Subcutaneous abdominal adipose tissue (tissue), 5 donors: ENCODE measurements around the gene SKOR2.
A peak's percentile ranks its signal among the peaks of the same experiment; 100 is the strongest.
"Not testable (repeated sequence)": the region's sequence is repeated elsewhere in the genome, so short reads cannot be mapped to it uniquely, and the experiment has no call there.

Experiments used
- H3K27ac ChIP-seq: one replicate; pipeline ENCODE4 v1.7.0; 2013; ENCODE audit warnings: low read depth, mild to moderate bottlenecking, inconsistent platforms, low read length, moderate library complexity
- H3K27me3 ChIP-seq, 5 donors: one replicate each; pipeline ENCODE4 v1.7.0; 2013; ENCODE audit warnings: low read length in 5 of 5, inconsistent platforms in 1 of 5; ENCODE audit not compliant: control insufficient read depth in 5 of 5, insufficient read depth in 4 of 5
- H3K36me3 ChIP-seq, 5 donors: one replicate each; pipeline ENCODE4 v1.7.0; 2013; ENCODE audit warnings: low read length in 5 of 5; ENCODE audit not compliant: control insufficient read depth in 5 of 5, insufficient read depth in 5 of 5
- H3K4me1 ChIP-seq, 5 donors: one replicate each; pipeline ENCODE4 v1.7.0; 2013; ENCODE audit warnings: low read length in 5 of 5, mild to moderate bottlenecking in 3 of 5, moderate library complexity in 1 of 5; ENCODE audit not compliant: control insufficient read depth in 5 of 5, insufficient read depth in 5 of 5
- H3K4me3 ChIP-seq, 5 donors: one replicate each; pipeline ENCODE4 v1.7.0; 2013; ENCODE audit warnings: low read length in 5 of 5, low read depth in 1 of 5
- H3K9ac ChIP-seq, 5 donors: one replicate each; pipeline ENCODE4 v1.7.0; 2013; ENCODE audit warnings: low read length in 5 of 5, mild to moderate bottlenecking in 4 of 5, moderate library complexity in 3 of 5
- H3K9me3 ChIP-seq, 5 donors: one replicate each; pipeline ENCODE4 v1.7.0; 2013; ENCODE audit warnings: low read length in 5 of 5; ENCODE audit not compliant: control insufficient read depth in 5 of 5
- donor health status: healthy.
- donor health status: healthy.
- donor health status: healthy.
- donor health status: healthy.
- donor health status: healthy.

SKOR2 gene

DNA sequence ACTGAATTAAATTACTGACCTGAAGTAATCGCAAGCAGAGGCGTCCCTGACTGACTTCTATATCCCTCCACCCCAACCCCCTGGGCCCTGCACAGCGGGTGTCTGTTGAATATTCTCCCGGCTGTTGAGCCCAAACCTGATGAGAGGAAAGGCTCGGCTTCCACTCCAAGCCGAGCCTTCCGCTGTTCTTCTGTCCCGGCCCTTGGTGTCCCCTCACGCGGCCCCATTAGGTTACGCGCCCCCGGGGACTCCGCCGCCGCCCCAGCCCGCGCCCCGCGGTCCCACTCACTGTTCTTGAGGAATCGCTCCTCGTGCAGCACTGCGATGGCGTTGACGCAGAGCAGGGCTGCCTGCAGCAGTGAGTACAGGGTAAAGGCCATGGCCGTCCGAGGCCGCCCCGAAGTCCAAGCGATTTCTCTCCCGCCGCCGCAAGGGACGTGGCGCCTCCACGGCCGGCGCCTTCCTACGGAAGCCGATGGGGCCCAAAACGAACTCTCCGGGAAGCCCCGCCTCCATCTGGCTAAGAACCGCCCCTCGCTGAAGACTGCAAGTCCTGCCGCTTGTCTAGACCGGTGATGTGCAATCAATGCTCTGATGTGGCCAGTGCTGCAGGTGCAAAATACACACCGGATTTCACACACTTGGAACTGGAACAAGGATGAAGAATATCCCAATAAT lies 75.4 kb downstream of the SKOR2 start, which contains the start of gene IER3IP1:
TSS of gene IER3IP1 (minus strand) at position 467 of the 678 bp plus-strand sequence. CDS start at position 380, 87 bp downstream.
- Histone ChIP-seq H3K4me1 (peaks cover 4 to 28% (median 16%) of the 10 kb centered on the region in 5 donors), H3K9me3 (no peaks in the 10 kb centered on the region), H3K27me3 (peaks cover 0 to 2% (median 0%) of the 10 kb centered on the region in 5 donors), H3K9ac (peak within 1 kb of the TSS; percentile 66 to 96 (median 93)), H3K36me3 (no peaks in the 10 kb centered on the region), H3K27ac (peak within 1 kb of the TSS; percentile 77), H3K4me3 (peak within 1 kb of the TSS; percentile 74 to 94 (median 87))

DNA sequence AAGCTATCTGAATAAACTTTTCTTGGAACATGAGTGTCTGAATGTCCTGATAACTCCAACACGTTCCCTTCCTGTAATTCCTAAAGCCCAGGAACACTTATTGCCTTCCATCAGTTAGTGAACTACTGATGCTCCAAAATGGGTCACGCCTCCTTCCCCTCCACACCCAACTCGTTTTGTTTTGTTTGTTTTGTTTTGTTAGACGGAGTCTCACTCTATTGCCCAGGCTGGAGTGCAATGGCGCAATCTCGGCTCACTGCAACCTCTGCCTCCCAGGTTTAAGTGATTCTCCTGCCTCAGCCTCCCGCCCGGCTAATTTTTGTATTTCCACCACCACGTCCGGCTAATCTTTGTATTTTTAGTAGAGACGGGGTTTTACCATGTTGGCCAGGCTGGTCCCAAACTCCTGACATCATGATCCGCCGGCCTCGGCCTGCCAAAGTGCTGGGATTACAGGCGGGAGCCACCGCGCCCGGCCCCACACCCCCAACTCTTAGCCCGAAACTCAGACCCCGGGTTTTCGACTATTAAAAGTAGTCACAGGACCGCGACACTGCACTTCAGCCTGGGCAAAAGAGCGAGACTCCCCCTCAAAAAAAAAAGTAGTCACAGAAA lies 76.1 kb downstream of the SKOR2 start:
- Histone ChIP-seq H3K27me3 (peaks cover 0 to 2% (median 0%) of the 10 kb centered on the region in 5 donors), H3K4me3 (peak overlapping the region; percentile 74 to 94 (median 87)), H3K27ac (peak overlapping the region; percentile 77), H3K9me3 (no peaks in the 10 kb centered on the region), H3K36me3 (no peaks in the 10 kb centered on the region), H3K9ac (peak overlapping the region; percentile 66 to 96 (median 93)), H3K4me1 (peaks cover 4 to 28% (median 16%) of the 10 kb centered on the region in 5 donors)

DNA sequence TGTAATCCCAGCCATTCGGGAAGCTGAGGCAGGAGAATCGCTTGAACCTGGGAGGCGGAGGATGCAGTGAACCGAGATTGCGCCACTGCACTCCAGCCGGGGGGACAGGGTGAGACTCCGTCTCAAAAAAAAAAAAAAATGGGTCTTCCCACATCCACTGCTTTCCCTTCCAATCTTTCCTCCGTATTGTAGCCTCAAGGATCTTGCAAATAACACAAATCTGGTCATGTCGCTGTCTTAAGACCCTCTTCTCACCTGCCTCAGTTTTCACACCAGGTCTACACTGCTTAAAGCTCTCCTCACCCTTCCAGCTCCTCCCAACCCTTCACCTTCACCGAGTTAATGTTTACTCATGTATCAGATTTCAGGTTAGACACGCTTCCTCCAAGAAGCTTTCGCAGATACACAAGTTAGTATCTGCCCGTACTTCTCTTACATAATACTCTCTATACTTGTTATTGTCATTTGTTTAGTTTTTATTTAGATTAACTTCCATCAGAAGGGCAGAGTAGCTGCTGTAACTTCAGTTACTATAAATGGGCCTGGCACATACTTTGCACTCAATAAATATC lies 76.8 kb downstream of the SKOR2 start:
- Histone ChIP-seq H3K36me3 (no peaks in the 10 kb centered on the region), H3K4me1 (peaks cover 4 to 28% (median 16%) of the 10 kb centered on the region in 5 donors), H3K4me3 (peak overlapping the region in 4 of 5 donors; percentile 85 to 94 (median 88)), H3K27ac (no peak overlapping the region), H3K9ac (peak overlapping the region in 4 of 5 donors; percentile 88 to 96 (median 94)), H3K9me3 (no peaks in the 10 kb centered on the region), H3K27me3 (peaks cover 0 to 2% (median 0%) of the 10 kb centered on the region in 5 donors)

DNA sequence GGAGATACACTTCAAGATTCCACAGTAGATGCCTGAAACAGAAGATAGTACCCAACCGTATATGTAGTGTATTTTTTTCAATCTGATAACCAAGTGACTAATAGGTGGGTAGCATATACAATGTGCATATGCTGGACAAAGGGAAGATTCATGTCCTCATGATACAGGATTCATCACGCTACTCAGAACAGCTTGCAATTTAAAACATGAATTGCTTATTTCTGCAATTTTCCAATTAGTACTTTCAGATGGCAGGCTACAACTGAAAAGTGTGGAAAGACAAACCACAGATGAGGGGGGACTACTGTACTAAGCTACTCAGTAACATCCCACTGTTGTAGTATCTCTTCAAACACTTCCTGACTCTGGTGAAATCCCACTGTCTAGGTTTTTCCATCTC lies 79.0 kb downstream of the SKOR2 start:
- Histone ChIP-seq H3K9me3 (no peaks in the 10 kb centered on the region), H3K27me3 (peaks cover 0 to 2% (median 0%) of the 10 kb centered on the region in 5 donors), H3K27ac (no peak overlapping the region), H3K36me3 (no peaks in the 10 kb centered on the region), H3K4me3 (no peak overlapping the region), H3K9ac (no peak overlapping the region), H3K4me1 (peaks cover 4 to 28% (median 16%) of the 10 kb centered on the region in 5 donors)

DNA sequence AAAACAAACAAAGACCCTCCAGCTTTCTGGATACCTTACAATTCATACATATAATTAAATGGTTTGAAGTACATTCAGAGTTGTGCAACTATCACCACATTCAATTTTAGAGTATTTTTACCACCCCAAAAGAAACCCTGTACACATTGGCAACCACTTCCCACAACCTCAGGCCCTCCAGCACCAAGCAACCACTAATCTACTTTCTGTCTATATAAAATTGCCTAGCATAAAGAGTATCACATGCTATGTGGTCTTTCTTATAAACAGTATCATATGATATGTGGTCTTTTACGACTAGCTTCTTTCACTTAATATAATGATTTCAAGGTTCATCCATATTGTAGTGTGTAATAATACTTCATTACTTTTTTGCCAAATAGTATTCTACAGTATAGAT lies 82.5 kb downstream of the SKOR2 start:
- Histone ChIP-seq H3K36me3 (peaks cover 0 to 3% (median 0%) of the 10 kb centered on the region in 5 donors), H3K4me3 (no peak overlapping the region), H3K4me1 (peaks cover 0 to 8% (median 5%) of the 10 kb centered on the region in 5 donors), H3K9ac (no peak overlapping the region), H3K27ac (no peak overlapping the region), H3K9me3 (no peaks in the 10 kb centered on the region), H3K27me3 (no peaks in the 10 kb centered on the region)

DNA sequence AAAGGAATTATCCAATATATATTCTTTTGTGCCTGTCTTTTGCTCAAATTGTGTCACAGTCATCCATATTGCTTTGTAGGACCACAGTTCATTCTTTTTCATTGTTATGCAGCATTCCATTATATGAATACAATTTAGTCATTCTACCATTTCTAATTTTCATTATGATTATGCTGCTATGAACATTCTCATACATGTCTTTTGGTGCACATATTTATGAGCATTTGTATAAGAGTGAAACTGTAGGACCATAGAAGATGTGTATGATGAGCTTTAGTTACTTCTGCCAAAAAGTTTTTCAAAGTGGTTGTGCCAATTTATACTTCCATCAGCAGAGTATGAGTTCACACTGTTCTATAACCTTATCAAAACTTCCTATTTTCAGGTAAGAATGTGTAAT lies 83.0 kb downstream of the SKOR2 start:
- Histone ChIP-seq H3K27me3 (no peaks in the 10 kb centered on the region), H3K9ac (no peak overlapping the region), H3K27ac (no peak overlapping the region), H3K4me3 (no peak overlapping the region), H3K4me1 (peaks cover 0 to 5% (median 2%) of the 10 kb centered on the region in 5 donors), H3K9me3 (no peaks in the 10 kb centered on the region), H3K36me3 (peaks cover 0 to 3% (median 0%) of the 10 kb centered on the region in 5 donors)

DNA sequence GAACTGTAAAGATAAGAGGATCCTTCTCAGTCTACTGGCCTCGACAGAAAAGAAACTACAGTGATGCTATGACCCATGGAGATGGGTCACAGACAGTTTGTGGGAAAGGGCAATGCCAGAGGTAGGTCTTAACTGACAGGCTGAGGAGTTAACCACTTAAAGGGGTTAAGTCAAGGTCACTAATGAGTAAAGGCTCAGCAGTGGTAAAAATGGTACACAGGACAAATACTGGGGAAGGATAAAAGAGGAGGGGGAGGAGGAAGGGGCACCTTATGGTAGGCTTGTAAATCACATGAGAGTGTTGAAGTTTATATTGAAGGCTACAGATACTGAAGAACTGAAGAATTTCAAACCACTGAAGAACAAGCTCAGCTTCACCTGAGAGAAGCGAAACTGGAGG lies 85.2 kb downstream of the SKOR2 start:
- Histone ChIP-seq H3K9ac (no peak overlapping the region), H3K36me3 (peaks cover 0 to 3% (median 0%) of the 10 kb centered on the region in 5 donors), H3K27me3 (no peaks in the 10 kb centered on the region)

DNA sequence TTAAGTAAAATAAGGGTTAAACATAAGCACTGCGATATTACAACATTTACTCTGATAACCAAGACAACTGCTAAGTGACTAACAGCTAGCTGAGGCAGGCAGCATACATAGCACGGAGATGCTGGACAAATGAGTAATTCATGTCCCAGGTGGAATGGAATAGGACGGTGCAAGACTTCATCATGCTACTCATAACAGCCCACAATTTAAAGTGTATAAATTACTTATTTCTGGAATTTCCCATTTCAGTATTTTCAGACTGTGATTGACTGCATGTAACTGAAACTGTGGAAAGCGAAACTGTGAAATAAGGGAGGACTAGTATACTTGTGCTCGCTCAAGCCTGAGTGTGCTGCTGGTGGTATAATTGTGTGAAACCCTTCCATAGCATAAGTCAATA lies 88.2 kb downstream of the SKOR2 start:
- Histone ChIP-seq H3K36me3 (peaks cover 0 to 3% (median 0%) of the 10 kb centered on the region in 5 donors), H3K4me1 (peaks cover 0 to 9% (median 0%) of the 10 kb centered on the region in 5 donors), H3K27ac (no peak overlapping the region), H3K27me3 (no peaks in the 10 kb centered on the region), H3K9ac (peak overlapping the region in 1 of 5 donors; percentile 15), H3K4me3 (no peak overlapping the region), H3K9me3 (no peaks in the 10 kb centered on the region)

More for the DNA sequence above, 85.2 kb downstream of the SKOR2 start:
- Histone ChIP-seq H3K4me3 (no peak overlapping the region), H3K9me3 (no peaks in the 10 kb centered on the region), H3K27ac (no peak overlapping the region), H3K4me1 (peaks cover 0 to 9% (median 0%) of the 10 kb centered on the region in 5 donors)

DNA sequence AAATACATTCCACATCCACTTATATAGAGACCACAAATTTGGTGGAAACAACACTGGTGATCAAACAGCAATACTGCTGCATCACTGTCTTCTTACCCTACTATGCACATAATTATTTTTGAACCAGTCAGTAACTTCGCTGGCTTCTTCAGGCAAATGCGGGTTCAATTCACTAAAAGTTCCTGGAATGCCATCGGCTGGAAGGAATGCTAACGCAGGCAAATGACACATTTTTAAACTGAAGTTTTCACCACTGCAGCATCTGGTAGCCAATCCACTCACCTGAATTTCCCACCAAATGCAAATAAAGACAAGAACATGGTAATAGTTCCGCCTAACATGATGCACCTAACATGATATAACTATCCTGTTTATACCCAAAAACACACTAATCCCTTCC lies 91.2 kb downstream of the SKOR2 start:
- Histone ChIP-seq H3K9me3 (no peaks in the 10 kb centered on the region), H3K4me1 (peaks cover 0 to 4% (median 0%) of the 10 kb centered on the region in 5 donors), H3K27me3 (no peaks in the 10 kb centered on the region), H3K4me3 (no peak overlapping the region), H3K9ac (no peak overlapping the region), H3K27ac (no peak overlapping the region), H3K36me3 (peaks cover 0 to 6% (median 0%) of the 10 kb centered on the region in 5 donors)

DNA sequence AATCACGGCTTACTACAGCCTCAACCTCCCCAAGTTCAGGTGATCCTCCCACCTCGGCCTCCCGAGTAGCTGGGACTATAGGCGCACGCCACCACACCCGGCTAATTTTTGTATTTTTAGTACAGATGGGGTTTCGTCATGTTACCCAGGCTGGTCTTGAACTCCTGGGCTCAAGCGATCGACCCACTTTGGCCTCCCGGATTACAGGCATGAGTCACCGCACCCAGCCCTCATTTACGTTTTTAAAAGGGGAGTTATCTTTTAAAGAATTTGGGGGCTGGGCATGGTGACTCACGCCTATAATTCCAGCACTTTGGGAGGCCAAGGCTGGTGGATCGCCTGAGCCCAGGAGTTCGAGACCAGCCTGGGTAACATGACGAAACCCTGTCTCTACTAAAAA lies 93.1 kb downstream of the SKOR2 start:
- H3K4me3 ChIP-seq, H3K27me3 ChIP-seq, H3K27ac ChIP-seq, H3K9me3 ChIP-seq, H3K9ac ChIP-seq, H3K4me1 ChIP-seq: not testable (repeated sequence)
- H3K36me3 ChIP-seq: peaks cover 10 to 24% (median 13%) of the 10 kb centered on the region in 5 donors
